Transverse colon (tissue), 4 donors: Measurements from ENCODE around the gene OPN1MW.

Source experiments
- EP300 ChIP-seq: sonication (generic); formaldehyde crosslinking; IDR thresholded peaks from one replicate; pipeline ENCODE4 v1.6.1; 2017; ENCODE audit warnings: antibody characterized with exemption, low read depth
- POLR2A ChIP-seq: fragments of 450-650 bp; IDR thresholded peaks from one replicate; pipeline ENCODE4 v1.6.1; 2016; ENCODE audit warnings: antibody characterized with exemption, mild to moderate bottlenecking, moderate library complexity
- POLR2AphosphoS5 ChIP-seq, 3 donors: sonication (generic); formaldehyde crosslinking; IDR thresholded peaks; one replicate each; pipeline ENCODE4 v1.6.1; 2016; ENCODE audit warnings: antibody characterized with exemption in 3 of 3
- TF ChIP-seq, protein P1 (sequence below), 5 experiments: fragments of 200-600 bp in 3 of 5; fragments of 450-650 bp in 2 of 5; sonication (generic) in 3 of 5; IDR thresholded peaks; 1 replicate in 2 of 5; 2 replicates in 3 of 5; pipeline ENCODE4 v1.5.1; 2016 to 2017; ENCODE audit warnings: antibody characterized with exemption in 5 of 5, inconsistent platforms in 3 of 5, mild to moderate bottlenecking in 2 of 5, moderate library complexity in 1 of 5

DNA sequence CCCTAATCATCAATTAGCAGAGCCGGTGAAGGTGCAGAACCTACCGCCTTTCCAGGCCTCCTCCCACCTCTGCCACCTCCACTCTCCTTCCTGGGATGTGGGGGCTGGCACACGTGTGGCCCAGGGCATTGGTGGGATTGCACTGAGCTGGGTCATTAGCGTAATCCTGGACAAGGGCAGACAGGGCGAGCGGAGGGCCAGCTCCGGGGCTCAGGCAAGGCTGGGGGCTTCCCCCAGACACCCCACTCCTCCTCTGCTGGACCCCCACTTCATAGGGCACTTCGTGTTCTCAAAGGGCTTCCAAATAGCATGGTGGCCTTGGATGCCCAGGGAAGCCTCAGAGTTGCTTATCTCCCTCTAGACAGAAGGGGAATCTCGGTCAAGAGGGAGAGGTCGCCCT is 41.7 kb upstream of the OPN1MW start:
- TF ChIP-seq, protein P1, sequence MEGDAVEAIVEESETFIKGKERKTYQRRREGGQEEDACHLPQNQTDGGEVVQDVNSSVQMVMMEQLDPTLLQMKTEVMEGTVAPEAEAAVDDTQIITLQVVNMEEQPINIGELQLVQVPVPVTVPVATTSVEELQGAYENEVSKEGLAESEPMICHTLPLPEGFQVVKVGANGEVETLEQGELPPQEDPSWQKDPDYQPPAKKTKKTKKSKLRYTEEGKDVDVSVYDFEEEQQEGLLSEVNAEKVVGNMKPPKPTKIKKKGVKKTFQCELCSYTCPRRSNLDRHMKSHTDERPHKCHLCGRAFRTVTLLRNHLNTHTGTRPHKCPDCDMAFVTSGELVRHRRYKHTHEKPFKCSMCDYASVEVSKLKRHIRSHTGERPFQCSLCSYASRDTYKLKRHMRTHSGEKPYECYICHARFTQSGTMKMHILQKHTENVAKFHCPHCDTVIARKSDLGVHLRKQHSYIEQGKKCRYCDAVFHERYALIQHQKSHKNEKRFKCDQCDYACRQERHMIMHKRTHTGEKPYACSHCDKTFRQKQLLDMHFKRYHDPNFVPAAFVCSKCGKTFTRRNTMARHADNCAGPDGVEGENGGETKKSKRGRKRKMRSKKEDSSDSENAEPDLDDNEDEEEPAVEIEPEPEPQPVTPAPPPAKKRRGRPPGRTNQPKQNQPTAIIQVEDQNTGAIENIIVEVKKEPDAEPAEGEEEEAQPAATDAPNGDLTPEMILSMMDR (IDR thresholded peaks at IDR 0.05) = no peak
- TF ChIP-seq POLR2A (no peak), POLR2AphosphoS5 (IDR thresholded peaks at IDR 0.05) (no peak), EP300 (no peak)
